MCF 10A (cell line): ENCODE data around the gene ZNF740. TPM values are rescaled to one million over a fixed set of nuclear protein-coding genes. Genes with fewer than 3 reads are reported as not detected.
"Not testable (repeated sequence)": the region's sequence is repeated elsewhere in the genome, so short reads cannot be mapped to it uniquely, and the experiment has no call there.

Experiments
- BruUV-seq: library from RNA; stranded (reverse); fragments of 400-500 nt; replicated peaks from 2 replicates; lab custom pipeline; 2021; lab: Mats Ljungman, UMichigan
- CTCF ChIA-PET: fragments of 300-600 bp; sonication (Branson Sonifier 250); formaldehyde crosslinking; extraction: SDS; loops from one replicate; lab custom pipeline; 2021; ENCODE audit warnings: antibody characterized with exemption, inconsistent platforms; lab: Yijun Ruan, JAX
- POLR2A ChIA-PET: fragments of 300-600, 350-650 bp; sonication (Branson Sonifier 250); formaldehyde crosslinking; extraction: SDS; loops from one replicate; lab custom pipeline; 2020; ENCODE audit warnings: antibody characterized with exemption, inconsistent platforms; lab: Yijun Ruan, JAX
- DNase-seq: peaks from one replicate; pipeline ENCODE4 v3.0.0-alpha.2; 2018; ENCODE audit not compliant: unreplicated experiment
- H3K27ac Mint-ChIP-seq: one replicate; pipeline ENCODE4 v1.8.0; 2022; ENCODE audit warnings: mild to moderate bottlenecking, low read depth, mixed read lengths; ENCODE audit not compliant: unreplicated experiment
- H3K27me3 Mint-ChIP-seq: one replicate; pipeline ENCODE4 v1.8.0; 2022; ENCODE audit warnings: mixed read lengths; ENCODE audit not compliant: insufficient read depth, unreplicated experiment
- H3K36me3 Mint-ChIP-seq: one replicate; pipeline ENCODE4 v1.8.0; 2022; ENCODE audit warnings: mild to moderate bottlenecking, moderate library complexity, mixed read lengths; ENCODE audit not compliant: insufficient read depth, unreplicated experiment
- H3K4me1 Mint-ChIP-seq: one replicate; pipeline ENCODE4 v1.8.0; 2022; ENCODE audit warnings: mixed read lengths; ENCODE audit not compliant: insufficient read depth, unreplicated experiment
- H3K4me3 Mint-ChIP-seq: one replicate; pipeline ENCODE4 v1.8.0; 2022; ENCODE audit warnings: mild to moderate bottlenecking, moderate library complexity, mixed read lengths; ENCODE audit not compliant: unreplicated experiment
- H3K9me3 Mint-ChIP-seq: one replicate; pipeline ENCODE4 v1.8.0; 2022; ENCODE audit warnings: mixed read lengths; ENCODE audit not compliant: unreplicated experiment
- intact Hi-C: fragments of 100-400 bp; cut with micrococcal nuclease; formaldehyde crosslinking; loops from 2 replicates; pipeline ENCODE4 v1.14.1; 2022
- total RNA-seq: library from RNA; stranded (reverse); gene quantifications from 2 replicates; pipeline ENCODE4 v1.2.3, GENCODE V29; 2022
- TF ChIP-seq, protein P1 (sequence below): fragments of 200-600 bp; IDR thresholded peaks from one replicate; pipeline ENCODE4 v1.8.0; 2022; ENCODE audit warnings: antibody characterized with exemption, mild to moderate bottlenecking; ENCODE audit not compliant: unreplicated experiment

ZNF740 gene
- total RNA-seq, 1 experiment from 2014 or later = 36.2 TPM

DNA sequence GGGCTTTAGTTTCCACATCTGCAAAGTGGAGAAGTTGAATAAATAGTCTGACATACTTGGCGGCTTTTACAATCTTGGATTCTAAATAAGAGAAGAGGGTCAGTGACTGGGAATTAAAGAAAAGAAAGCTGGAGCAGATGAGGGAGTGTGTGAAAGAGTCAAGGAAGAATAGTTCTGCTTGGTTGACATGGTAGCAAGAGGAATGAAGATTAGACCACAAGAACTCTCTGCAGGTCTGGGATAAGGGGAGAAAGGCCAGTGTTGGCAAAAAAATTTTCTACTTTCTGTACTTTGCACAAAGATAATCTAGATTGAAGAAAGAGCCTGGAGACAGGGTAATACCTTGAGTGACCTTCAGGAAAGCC is 20.6 kb downstream of the ZNF740 start:
- no peaks in the 10 kb centered on the region for H3K27me3 Mint-ChIP-seq
- POLR2A ChIA-PET = interaction anchor here (0.6 to 2.1 kb wide), 3 partner anchors 20 to 307 kb away, joined by 3 to 5 read pairs (median 3); partner anchors contain the start of genes CSAD, PFDN5 and ZNF740
- CTCF ChIA-PET = interaction anchor here (0.6 to 0.9 kb wide), 3 partner anchors 40 to 86 kb away, joined by 3 to 4 read pairs (median 3); no protein-coding TSS in a partner anchor

DNA sequence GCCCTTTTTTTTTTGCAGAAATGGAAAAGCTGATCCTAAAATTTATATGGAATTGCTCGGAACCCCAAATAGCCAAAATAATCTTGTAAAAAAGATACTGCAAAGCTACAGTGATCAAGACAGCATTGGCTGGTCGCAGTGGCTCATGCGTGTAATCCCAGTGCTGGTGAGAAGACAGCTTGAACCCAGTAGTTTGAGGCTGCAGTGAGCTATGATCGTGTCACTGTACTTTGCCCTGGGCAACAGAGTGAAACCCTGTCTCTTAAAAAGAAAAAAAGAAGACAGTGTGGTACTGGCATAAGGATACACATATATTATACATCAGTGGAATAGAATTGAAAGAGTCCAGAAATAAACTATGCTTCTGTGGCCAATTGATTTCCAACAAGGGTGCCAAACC is 21.1 kb downstream of the ZNF740 start:
- Mint-ChIP-seq H3K4me3 (no peak overlapping the region), H3K27me3 (no peaks in the 10 kb centered on the region), H3K9me3 (no peaks in the 10 kb centered on the region), H3K36me3 (no peaks in the 10 kb centered on the region), H3K27ac (no peak overlapping the region), H3K4me1 (peaks cover 14% of the 10 kb centered on the region)
- intact Hi-C loops = no loop called here
- CTCF ChIA-PET = interaction anchor here (0.6 to 0.9 kb wide), 4 partner anchors 40 to 136 kb away, joined by 3 read pairs; no protein-coding TSS in a partner anchor
- no peak for DNase-seq
- BruUV-seq = no TSS peak
- POLR2A ChIA-PET = interaction anchor here (0.6 to 2.1 kb wide), 3 partner anchors 21 to 307 kb away, joined by 3 to 5 read pairs (median 3); partner anchors contain the start of genes CSAD, PFDN5 and ZNF740
- TF ChIP-seq, protein P1, sequence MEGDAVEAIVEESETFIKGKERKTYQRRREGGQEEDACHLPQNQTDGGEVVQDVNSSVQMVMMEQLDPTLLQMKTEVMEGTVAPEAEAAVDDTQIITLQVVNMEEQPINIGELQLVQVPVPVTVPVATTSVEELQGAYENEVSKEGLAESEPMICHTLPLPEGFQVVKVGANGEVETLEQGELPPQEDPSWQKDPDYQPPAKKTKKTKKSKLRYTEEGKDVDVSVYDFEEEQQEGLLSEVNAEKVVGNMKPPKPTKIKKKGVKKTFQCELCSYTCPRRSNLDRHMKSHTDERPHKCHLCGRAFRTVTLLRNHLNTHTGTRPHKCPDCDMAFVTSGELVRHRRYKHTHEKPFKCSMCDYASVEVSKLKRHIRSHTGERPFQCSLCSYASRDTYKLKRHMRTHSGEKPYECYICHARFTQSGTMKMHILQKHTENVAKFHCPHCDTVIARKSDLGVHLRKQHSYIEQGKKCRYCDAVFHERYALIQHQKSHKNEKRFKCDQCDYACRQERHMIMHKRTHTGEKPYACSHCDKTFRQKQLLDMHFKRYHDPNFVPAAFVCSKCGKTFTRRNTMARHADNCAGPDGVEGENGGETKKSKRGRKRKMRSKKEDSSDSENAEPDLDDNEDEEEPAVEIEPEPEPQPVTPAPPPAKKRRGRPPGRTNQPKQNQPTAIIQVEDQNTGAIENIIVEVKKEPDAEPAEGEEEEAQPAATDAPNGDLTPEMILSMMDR = no peak

More for the DNA sequence above, 20.6 kb downstream of the ZNF740 start:
- Mint-ChIP-seq H3K36me3 (no peaks in the 10 kb centered on the region), H3K4me1 (peaks cover 15% of the 10 kb centered on the region), H3K27ac (no peak overlapping the region), H3K9me3 (no peaks in the 10 kb centered on the region), H3K4me3 (no peak overlapping the region)
- TF ChIP-seq, protein P1 = no peak
- BruUV-seq = no TSS peak
- no peak for DNase-seq
- intact Hi-C loops = no loop called here

DNA sequence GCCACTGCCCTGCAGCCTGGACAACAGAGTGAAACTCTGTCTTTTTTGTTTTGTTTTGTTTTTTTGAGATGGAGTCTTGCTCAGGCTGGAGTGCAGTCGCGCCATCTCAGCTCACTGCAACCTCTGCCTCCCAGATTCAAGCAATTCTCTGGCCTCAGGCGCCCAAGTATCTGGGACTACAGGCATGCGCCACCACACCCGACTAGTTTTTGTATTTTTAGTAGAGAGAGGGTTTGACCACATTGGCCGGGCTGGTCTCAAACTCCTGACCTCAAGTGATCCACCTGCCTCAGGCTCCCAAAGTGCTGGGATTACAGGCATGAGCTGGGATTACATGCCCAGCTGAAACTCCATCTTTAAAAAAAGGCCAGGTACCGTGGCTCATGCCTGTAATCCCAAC is 21.8 kb downstream of the ZNF740 start:
- H3K36me3 Mint-ChIP-seq, H3K4me3 Mint-ChIP-seq, H3K9me3 Mint-ChIP-seq, H3K27me3 Mint-ChIP-seq, DNase-seq, H3K27ac Mint-ChIP-seq, H3K4me1 Mint-ChIP-seq, BruUV-seq, intact Hi-C loops: not testable (repeated sequence)
- ChIA-PET POLR2A (interaction anchor here (1.2 to 2.1 kb wide), 2 partner anchors 22 to 93 kb away, joined by 3 to 5 read pairs; partner anchors contain the start of genes CSAD, PFDN5 and ZNF740), CTCF (interaction anchor here (0.7 to 1.1 kb wide), 4 partner anchors 11 to 137 kb away, joined by 3 read pairs; no protein-coding TSS in a partner anchor)

DNA sequence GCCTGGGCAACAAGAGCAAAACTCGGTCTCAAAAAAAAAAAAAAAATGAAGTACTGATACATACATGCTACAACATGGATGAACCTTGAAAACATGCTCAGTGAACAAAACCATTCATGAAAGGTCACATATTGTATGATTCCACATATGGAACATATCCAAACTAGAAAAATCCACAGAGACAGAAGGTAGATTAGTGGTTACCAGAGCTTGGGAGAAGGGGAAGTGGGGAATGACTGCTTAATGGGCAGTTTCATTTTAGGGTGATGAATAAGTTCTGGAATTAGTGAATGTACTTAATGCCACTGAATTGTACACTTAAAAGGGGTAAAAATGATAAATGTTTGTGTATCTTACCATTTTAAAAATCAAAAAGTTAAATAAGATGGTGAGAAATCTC is 23.8 kb downstream of the ZNF740 start:
- ChIA-PET CTCF (interaction anchor here (1.1 kb wide), 1 partner anchor 45 kb away, joined by 4 read pairs; no protein-coding TSS in a partner anchor), POLR2A (no interaction called here)
- no peak for DNase-seq
- Mint-ChIP-seq H3K4me1 (peaks cover 9% of the 10 kb centered on the region), H3K36me3 (no peaks in the 10 kb centered on the region), H3K9me3 (no peaks in the 10 kb centered on the region), H3K4me3 (no peak overlapping the region), H3K27ac (no peak overlapping the region), H3K27me3 (no peaks in the 10 kb centered on the region)
- BruUV-seq = no TSS peak
- intact Hi-C loops = no loop called here
- TF ChIP-seq, protein P1 = no peak
